KBM-7 (cell line): ENCODE results near the gene TGIF2.

Experiments
- DNase-seq: peaks from one replicate; pipeline ENCODE4 v3.0.0-alpha.2; 2015
- in situ Hi-C: fragments of 300-500 bp; cut with MboI; formaldehyde crosslinking; loops from 2 replicates; pipeline ENCODE4 v1.14.3; 2020; ENCODE audit warnings: low sequenced_read_pairs, low pct_unique_long_range_greater_than_20kb, mixed read lengths

The TGIF2 gene

GRCh38 chr20:36572701-36573102 is 695 bp upstream of the TGIF2 start:
- in situ Hi-C loops: no loop called here
- no peak for DNase-seq

DNA sequence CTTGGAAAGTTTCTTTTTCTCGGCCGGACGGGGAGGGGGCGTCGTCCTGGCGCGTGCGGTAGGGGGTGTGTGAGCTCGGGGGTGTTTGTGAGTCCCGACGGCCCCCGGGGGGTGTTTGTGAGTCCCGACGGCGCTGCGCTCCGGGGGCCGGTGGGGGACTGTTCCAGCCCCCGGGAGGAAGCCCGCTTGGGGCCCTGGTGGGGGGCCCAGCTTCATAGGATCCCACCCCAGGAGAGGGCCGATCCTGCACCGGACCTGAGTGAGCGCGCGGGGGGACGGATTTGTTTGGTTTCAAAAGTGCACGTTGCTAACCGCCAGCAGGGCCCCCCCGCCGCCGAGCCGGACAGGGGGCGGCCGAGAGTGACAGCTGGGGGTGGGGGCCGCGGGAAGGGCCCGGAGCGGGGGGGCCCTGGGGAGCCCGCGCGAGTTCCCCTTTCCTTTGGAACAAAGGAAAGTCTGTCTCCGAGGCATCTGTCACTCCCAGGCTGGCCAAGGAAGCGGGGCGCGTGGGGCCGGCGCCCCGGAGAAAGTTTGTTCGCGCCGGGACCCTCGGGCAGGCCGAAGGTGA is 485 bp downstream of the TGIF2 start:
- in situ Hi-C loops: no loop called here
- peak; percentile 62 for DNase-seq

DNA sequence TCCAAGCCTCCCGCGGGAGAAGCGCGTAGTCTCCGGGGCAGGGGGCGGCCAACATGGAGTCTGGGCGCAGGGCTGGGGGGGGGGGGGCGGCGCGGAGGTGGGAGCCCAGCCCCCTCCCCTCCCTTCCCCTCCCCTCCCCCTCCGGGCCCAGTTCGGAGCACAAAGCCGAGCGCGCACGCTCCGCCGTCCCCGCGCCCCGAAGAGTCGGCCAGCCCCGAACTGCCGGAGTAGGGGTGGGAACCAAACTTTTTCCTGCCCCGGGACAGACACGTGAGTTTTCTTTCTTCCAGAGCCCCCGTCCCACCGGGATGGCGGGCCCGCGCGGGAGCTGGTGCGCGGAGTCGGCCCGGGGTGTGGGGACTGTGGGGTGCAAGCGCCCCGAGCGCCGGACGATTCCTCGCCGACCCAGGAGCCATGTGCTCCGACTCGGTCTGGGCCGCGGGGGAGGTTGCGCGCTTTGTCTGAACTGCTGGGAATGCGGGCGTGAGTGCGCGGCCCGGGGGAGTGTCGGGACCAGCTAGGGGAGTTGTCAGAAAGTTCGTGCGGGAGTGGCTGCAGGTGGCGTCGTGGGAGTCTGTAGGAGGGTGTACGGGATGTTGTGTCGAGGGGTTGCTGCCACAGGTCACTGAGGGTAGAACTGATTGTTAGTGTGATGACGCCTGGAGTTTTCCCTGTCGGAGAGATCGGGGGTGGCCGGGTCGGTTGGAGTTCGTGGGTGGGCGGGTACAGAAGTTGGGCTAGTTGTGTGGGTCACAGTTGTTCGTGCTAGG is 1.2 kb downstream of the TGIF2 start:
- DNase-seq: peak; percentile 75
- in situ Hi-C loops: no loop called here

GRCh38 chr20:36576081-36576445 is 2.7 kb downstream of the TGIF2 start:
- in situ Hi-C loops: no loop called here
- no peak for DNase-seq

DNA sequence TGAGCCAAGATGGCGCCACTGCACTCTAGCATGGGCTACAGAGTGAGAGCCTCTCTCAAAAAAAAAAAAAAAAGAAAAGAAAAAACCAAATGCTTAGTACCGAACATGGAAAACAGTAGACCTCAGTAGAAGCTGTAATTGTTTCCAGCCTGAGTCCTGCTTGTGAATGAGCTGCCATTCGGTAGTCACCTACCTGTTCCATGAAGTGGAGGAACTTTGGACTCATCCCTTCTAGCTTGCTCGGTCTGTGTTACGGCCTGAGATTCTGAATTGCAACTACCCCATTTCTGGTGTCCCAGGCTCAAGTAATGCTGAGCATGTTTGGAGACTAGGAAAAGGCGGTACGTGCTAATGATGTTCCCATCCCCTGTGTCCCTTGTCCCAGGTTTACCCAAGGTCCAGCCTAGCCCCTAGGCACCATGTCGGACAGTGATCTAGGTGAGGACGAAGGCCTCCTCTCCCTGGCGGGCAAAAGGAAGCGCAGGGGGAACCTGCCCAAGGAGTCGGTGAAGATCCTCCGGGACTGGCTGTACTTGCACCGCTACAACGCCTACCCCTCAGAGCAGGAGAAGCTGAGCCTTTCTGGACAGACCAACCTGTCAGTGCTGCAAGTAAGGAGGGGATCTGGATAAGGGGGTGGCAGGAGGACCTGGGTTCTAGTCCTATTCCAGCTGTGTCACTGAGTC is 5.1 kb downstream of the TGIF2 start:
- in situ Hi-C loops: no loop called here

DNA sequence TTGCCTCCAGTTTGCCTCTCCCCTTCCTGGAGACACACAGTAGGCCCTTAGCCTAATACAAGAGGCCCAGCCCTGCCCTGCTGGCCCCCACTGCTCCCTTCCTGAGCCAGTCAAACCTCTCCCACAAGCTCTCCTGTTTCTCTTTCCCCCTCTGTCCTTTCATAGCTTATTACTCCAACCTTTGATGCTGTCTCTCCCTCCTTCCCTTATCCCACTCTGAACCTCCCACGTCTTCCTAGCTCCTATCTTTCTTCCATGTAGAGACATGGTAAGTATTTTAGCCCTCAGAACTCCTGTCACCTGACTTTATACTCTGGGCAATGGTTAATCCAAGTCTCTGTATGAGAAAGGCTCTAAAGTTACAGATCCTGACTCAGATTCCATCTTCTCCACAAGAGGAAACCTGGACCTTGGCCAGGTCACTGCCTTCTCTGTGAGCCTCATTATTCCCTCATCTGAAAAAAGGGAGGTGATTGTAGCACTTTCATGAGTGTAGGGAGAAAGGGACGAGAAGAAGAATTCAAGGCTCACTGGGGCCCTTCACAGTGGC is 6.7 kb downstream of the TGIF2 start:
- no peak for DNase-seq
- in situ Hi-C loops: no loop called here

More for the DNA sequence above, 5.1 kb downstream of the TGIF2 start:
- DNase-seq: no peak

- in situ Hi-C loops: no loop called here
- no peak for DNase-seq
These were observed 8.9 kb downstream of the TGIF2 start for GRCh38 chr20:36582322-36582721.

GRCh38 chr20:36582821-36583220 is 9.4 kb downstream of the TGIF2 start:
- in situ Hi-C loops: no loop called here
- no peak for DNase-seq

GRCh38 chr20:36584018-36584481 is 10.7 kb downstream of the TGIF2 start:
- no peak for DNase-seq
- in situ Hi-C loops: no loop called here

DNA sequence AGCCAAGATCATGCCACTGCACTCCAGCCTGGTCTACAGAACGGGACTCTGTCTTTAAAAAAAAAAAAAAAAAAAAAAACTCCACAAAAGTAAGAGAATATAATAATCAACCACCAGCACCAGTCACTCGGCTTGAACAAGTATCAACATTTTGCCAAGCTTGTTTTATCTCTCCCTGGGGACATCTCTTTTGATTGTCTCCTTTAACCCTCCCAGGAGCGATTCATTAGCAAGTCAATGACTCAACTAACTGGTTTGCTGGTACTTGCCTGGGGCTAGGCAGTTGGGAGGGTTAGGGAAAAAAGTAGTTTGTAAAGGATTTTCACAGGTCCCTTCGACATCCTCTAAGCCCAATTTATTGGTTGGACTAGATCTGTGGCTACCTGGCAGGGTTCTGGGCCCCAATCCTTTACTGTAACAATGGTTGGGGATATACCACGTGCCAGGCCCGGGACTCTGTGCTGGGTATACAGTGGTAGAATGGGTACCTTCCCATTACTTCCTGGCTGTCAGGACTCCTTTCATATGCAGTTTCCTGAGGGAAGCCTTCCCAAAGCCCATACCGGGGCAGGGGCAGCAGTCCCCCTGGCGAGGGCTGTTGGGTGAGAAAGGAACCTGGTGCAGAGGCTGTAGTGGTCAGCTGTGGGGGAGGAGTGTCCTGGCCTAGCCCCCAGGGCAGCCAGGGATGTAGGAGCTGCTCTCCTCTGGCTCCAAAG is 12.2 kb downstream of the TGIF2 start:
- DNase-seq: no peak
- in situ Hi-C loops: no loop called here

- in situ Hi-C loops: no loop called here
- DNase-seq: no peak
These were observed 14.1 kb downstream of the TGIF2 start for GRCh38 chr20:36587388-36588070.

DNA sequence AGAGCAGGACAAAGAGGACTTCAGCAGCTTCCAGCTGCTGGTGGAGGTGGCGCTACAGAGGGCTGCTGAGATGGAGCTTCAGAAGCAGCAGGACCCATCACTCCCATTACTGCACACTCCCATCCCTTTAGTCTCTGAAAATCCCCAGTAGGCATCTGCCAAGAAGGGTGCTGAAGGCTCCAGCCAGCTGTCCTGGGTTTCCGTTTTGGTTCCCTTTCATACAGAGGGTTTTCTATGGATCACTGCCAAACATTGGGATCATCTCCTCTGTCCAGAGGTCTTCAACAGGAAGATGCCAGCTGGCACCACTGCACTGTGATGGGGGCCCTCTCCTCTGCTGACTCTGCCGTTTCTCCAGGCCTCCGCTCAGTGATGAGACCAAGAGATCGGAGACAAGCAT is 17.9 kb downstream of the TGIF2 start:
- no peak for DNase-seq
- in situ Hi-C loops: no loop called here

DNA sequence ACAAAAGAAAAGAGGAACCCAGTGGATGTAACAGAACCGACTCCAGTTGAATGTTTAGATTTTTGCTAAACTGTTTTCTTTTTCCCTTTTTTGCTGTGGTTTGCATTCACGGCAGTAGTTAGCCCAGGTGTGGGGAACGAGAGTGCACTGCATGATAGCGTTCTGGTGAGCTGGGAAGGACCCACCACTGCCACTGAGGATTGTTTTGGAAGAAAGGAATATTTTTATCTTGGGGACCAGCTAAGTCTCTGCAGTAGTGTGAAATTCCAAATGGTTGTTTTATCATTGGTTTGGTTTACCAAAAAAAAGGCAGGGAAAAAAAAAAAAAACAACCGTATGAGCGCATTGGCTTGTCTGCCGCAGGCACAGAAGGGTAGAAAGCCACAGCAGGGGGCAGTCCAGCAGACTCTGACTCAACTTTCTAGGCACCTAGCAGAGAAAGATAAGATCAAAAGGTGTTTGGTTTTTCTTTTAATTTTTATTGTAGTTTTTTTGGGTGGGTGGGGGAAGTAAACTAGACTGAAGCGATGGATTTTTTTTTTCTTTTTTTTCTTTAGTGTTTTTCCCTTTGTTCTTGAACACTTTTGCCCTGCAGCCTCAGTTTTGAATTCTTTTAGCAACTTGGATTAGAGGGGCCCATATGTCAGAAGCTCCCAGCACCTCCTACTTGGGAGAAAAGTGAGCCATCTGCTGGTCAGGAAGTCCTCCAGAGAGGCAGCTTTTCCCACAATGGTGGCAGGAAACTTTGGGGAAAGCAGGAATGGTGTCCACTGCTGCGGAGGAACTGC is 18.7 kb downstream of the TGIF2 start:
- DNase-seq: no peak
- in situ Hi-C loops: no loop called here

GRCh38 chr20:36593347-36593929 is 20.0 kb downstream of the TGIF2 start:
- in situ Hi-C loops: no loop called here
- DNase-seq: no peak

GRCh38 chr20:36599912-36600345 is 26.5 kb downstream of the TGIF2 start:
- in situ Hi-C loops: no loop called here
- peak; percentile 87 for DNase-seq

DNA sequence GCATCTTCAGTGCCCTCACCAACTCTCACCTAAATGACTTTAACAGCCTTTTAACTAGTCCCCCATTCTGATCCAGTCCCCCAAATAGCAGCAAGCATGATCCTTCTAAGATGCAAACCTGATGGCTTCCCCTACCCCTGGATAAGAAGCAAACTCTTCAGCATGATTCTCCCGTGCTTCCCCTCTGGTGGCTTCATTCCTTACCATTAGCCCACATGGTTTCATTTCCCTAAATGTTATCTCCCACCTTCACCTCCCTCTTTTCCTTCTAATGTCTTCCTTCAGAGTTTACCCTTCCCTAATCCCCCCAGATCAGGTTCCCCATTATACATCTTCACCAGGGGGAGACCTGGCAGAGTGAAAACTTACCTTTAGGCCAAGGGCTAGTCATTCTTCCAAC is 28.1 kb downstream of the TGIF2 start:
- in situ Hi-C loops: no loop called here
- no peak for DNase-seq

- DNase-seq: no peak
- in situ Hi-C loops: no loop called here
These were observed 31.6 kb downstream of the TGIF2 start for GRCh38 chr20:36604952-36605398.
